Measurements from ENCODE around the gene METTL8. TPM values are rescaled to one million over a fixed set of nuclear protein-coding genes. Genes with fewer than 3 reads are reported as not detected.

The METTL8 gene
- total RNA-seq, 4 donors from 2014 or later, result 11.4 to 107 (median 15.2) TPM

- no peaks in the 10 kb centered on the region for H3K4me1 ChIP-seq
- no peak overlapping the region for H3K4me3 ChIP-seq
- no peak for DNase-seq
- no peaks in the 10 kb centered on the region for H3K36me3 ChIP-seq
- H3K27me3 ChIP-seq, result no peaks in the 10 kb centered on the region
- H3K27ac ChIP-seq, result no peak overlapping the region
- H3K9me3 ChIP-seq, result no peaks in the 10 kb centered on the region
- TF ChIP-seq CTCF (IDR thresholded peaks at IDR 0.05) (no peak), POLR2A (IDR thresholded peaks at IDR 0.05) (no peak)
Measured at GRCh38 chr2:171289991-171290390, 143.8 kb downstream of the METTL8 start.

GRCh38 chr2:171289316-171289715, 144.5 kb downstream of the METTL8 start:
- H3K4me3 ChIP-seq, result no peak overlapping the region
- H3K36me3 ChIP-seq, result no peaks in the 10 kb centered on the region
- no peaks in the 10 kb centered on the region for H3K4me1 ChIP-seq
- H3K27ac ChIP-seq, result no peak overlapping the region
- no peaks in the 10 kb centered on the region for H3K27me3 ChIP-seq
- no peak for DNase-seq
- TF ChIP-seq CTCF (IDR thresholded peaks at IDR 0.05) (no peak), POLR2A (IDR thresholded peaks at IDR 0.05) (no peak)
- H3K9me3 ChIP-seq, result no peaks in the 10 kb centered on the region

- H3K4me1 ChIP-seq, result no peaks in the 10 kb centered on the region
- H3K27ac ChIP-seq, result no peak overlapping the region
- no peak overlapping the region for H3K4me3 ChIP-seq
- no peaks in the 10 kb centered on the region for H3K36me3 ChIP-seq
- no peaks in the 10 kb centered on the region for H3K9me3 ChIP-seq
- no peaks in the 10 kb centered on the region for H3K27me3 ChIP-seq
- no peak for DNase-seq
- TF ChIP-seq CTCF (IDR thresholded peaks at IDR 0.05) (no peak), POLR2A (IDR thresholded peaks at IDR 0.05) (no peak)
Measured at GRCh38 chr2:171287611-171288010, 146.2 kb downstream of the METTL8 start.

- DNase-seq, result no peak
- no peak overlapping the region for H3K4me3 ChIP-seq
- no peak overlapping the region for H3K27ac ChIP-seq
- H3K9me3 ChIP-seq, result no peaks in the 10 kb centered on the region
- TF ChIP-seq POLR2A (IDR thresholded peaks at IDR 0.05) (no peak), CTCF (IDR thresholded peaks at IDR 0.05) (no peak)
- H3K27me3 ChIP-seq, result no peaks in the 10 kb centered on the region
- H3K4me1 ChIP-seq, result no peaks in the 10 kb centered on the region
- H3K36me3 ChIP-seq, result no peaks in the 10 kb centered on the region
Measured at GRCh38 chr2:171287036-171287571, 146.7 kb downstream of the METTL8 start.

- DNase-seq, result no peak
- H3K9me3 ChIP-seq, result no peaks in the 10 kb centered on the region
- no peak overlapping the region for H3K27ac ChIP-seq
- H3K36me3 ChIP-seq, result no peaks in the 10 kb centered on the region
- H3K4me3 ChIP-seq, result no peak overlapping the region
- TF ChIP-seq CTCF (IDR thresholded peaks at IDR 0.05) (no peak), POLR2A (IDR thresholded peaks at IDR 0.05) (no peak)
- H3K27me3 ChIP-seq, result no peaks in the 10 kb centered on the region
- no peaks in the 10 kb centered on the region for H3K4me1 ChIP-seq
Measured at GRCh38 chr2:171281110-171281509, 152.7 kb downstream of the METTL8 start.
